IgD-negative memory B cell (primary cell): ENCODE data around the gene RUVBL1. TPM values are rescaled to one million over a fixed set of nuclear protein-coding genes. Genes with fewer than 3 reads are reported as not detected.

Source experiments
- H3K27ac Mint-ChIP-seq, 3 donors: one replicate each; pipeline ENCODE4 v1.8.0; 2020 to 2022; ENCODE audit warnings: mild to moderate bottlenecking in 3 of 3, mixed read lengths in 3 of 3, moderate library complexity in 1 of 3
- H3K27me3 Mint-ChIP-seq: one replicate; pipeline ENCODE4 v1.8.0; 2021; ENCODE audit warnings: mixed read lengths
- H3K36me3 Mint-ChIP-seq: one replicate; pipeline ENCODE4 v1.8.0; 2020; ENCODE audit warnings: mild to moderate bottlenecking, mixed read lengths
- H3K4me1 Mint-ChIP-seq, 3 donors: one replicate each; pipeline ENCODE4 v1.8.0; 2020 to 2022; ENCODE audit warnings: mixed read lengths in 3 of 3, mild to moderate bottlenecking in 1 of 3
- H3K4me3 Mint-ChIP-seq, 4 donors: one replicate each; pipeline ENCODE4 v1.8.0; 2020 to 2022; ENCODE audit warnings: mild to moderate bottlenecking in 4 of 4, mixed read lengths in 4 of 4, moderate library complexity in 3 of 4
- H3K9me3 Mint-ChIP-seq, 3 donors: one replicate each; pipeline ENCODE4 v1.8.0; 2020 to 2021; ENCODE audit warnings: mixed read lengths in 3 of 3, mild to moderate bottlenecking in 1 of 3
- polyA plus RNA-seq: library from polyadenylated mRNA; unstranded; fragments of 300-500 nt; fragmentation: Illumina TruSeq; gene quantifications from one replicate; pipeline ENCODE4 v1.2.3, GENCODE V29; 2021

RUVBL1 gene
- polyA plus RNA-seq, 1 donor from 2014 or later: 57.7 TPM

- no peaks in the 10 kb centered on the region for H3K9me3 Mint-ChIP-seq
- no peak overlapping the region for H3K27ac Mint-ChIP-seq
- no peak overlapping the region for H3K4me3 Mint-ChIP-seq
- H3K4me1 Mint-ChIP-seq: peaks cover 0 to 5% (median 2%) of the 10 kb centered on the region in 3 donors
- H3K27me3 Mint-ChIP-seq: no peaks in the 10 kb centered on the region
- H3K36me3 Mint-ChIP-seq: peaks cover 2% of the 10 kb centered on the region
Measured at GRCh38 chr3:128071771-128072453, 51.7 kb downstream of the RUVBL1 start.

- Mint-ChIP-seq H3K27ac (no peak overlapping the region), H3K27me3 (no peaks in the 10 kb centered on the region), H3K9me3 (no peaks in the 10 kb centered on the region), H3K36me3 (peaks cover 2% of the 10 kb centered on the region), H3K4me1 (peaks cover 0 to 5% (median 2%) of the 10 kb centered on the region in 3 donors), H3K4me3 (no peak overlapping the region)
Measured at GRCh38 chr3:128070898-128071591, 52.6 kb downstream of the RUVBL1 start.

GRCh38 chr3:128069271-128069670, 54.3 kb downstream of the RUVBL1 start:
- Mint-ChIP-seq H3K27ac (no peak overlapping the region), H3K9me3 (no peaks in the 10 kb centered on the region), H3K4me3 (no peak overlapping the region), H3K4me1 (peaks cover 0 to 4% (median 0%) of the 10 kb centered on the region in 3 donors), H3K36me3 (peaks cover 10% of the 10 kb centered on the region), H3K27me3 (no peaks in the 10 kb centered on the region)

- Mint-ChIP-seq H3K9me3 (no peaks in the 10 kb centered on the region), H3K27me3 (no peaks in the 10 kb centered on the region), H3K4me3 (no peak overlapping the region), H3K27ac (peak overlapping the region in 1 of 3 donors; percentile 5), H3K36me3 (peaks cover 10% of the 10 kb centered on the region), H3K4me1 (peaks cover 0 to 4% (median 0%) of the 10 kb centered on the region in 3 donors)
Measured at GRCh38 chr3:128068156-128068620, 55.4 kb downstream of the RUVBL1 start.

- H3K36me3 Mint-ChIP-seq: peaks cover 10% of the 10 kb centered on the region
- no peak overlapping the region for H3K4me3 Mint-ChIP-seq
- H3K9me3 Mint-ChIP-seq: no peaks in the 10 kb centered on the region
- H3K27me3 Mint-ChIP-seq: no peaks in the 10 kb centered on the region
- H3K4me1 Mint-ChIP-seq: peaks cover 0 to 2% (median 0%) of the 10 kb centered on the region in 3 donors
- H3K27ac Mint-ChIP-seq: no peak overlapping the region
Measured at GRCh38 chr3:128067489-128067888, 56.1 kb downstream of the RUVBL1 start.

GRCh38 chr3:128066676-128067075, 56.9 kb downstream of the RUVBL1 start:
- Mint-ChIP-seq H3K9me3 (no peaks in the 10 kb centered on the region), H3K36me3 (peaks cover 10% of the 10 kb centered on the region), H3K27ac (no peak overlapping the region), H3K27me3 (no peaks in the 10 kb centered on the region), H3K4me1 (peaks cover 0 to 2% (median 0%) of the 10 kb centered on the region in 3 donors), H3K4me3 (no peak overlapping the region)

GRCh38 chr3:128066114-128066513, 57.5 kb downstream of the RUVBL1 start:
- peaks cover 10% of the 10 kb centered on the region for H3K36me3 Mint-ChIP-seq
- no peaks in the 10 kb centered on the region for H3K27me3 Mint-ChIP-seq
- no peak overlapping the region for H3K4me3 Mint-ChIP-seq
- H3K4me1 Mint-ChIP-seq: peaks cover 0 to 2% (median 0%) of the 10 kb centered on the region in 3 donors
- no peaks in the 10 kb centered on the region for H3K9me3 Mint-ChIP-seq
- no peak overlapping the region for H3K27ac Mint-ChIP-seq

- H3K27me3 Mint-ChIP-seq: no peaks in the 10 kb centered on the region
- no peaks in the 10 kb centered on the region for H3K9me3 Mint-ChIP-seq
- peaks cover 11% of the 10 kb centered on the region for H3K36me3 Mint-ChIP-seq
- peaks cover 0 to 4% (median 0%) of the 10 kb centered on the region in 3 donors for H3K4me1 Mint-ChIP-seq
- H3K27ac Mint-ChIP-seq: no peak overlapping the region
- H3K4me3 Mint-ChIP-seq: no peak overlapping the region
Measured at GRCh38 chr3:128064962-128065361, 58.6 kb downstream of the RUVBL1 start.

- Mint-ChIP-seq H3K27ac (no peak overlapping the region), H3K4me1 (peaks cover 0 to 4% (median 2%) of the 10 kb centered on the region in 3 donors), H3K4me3 (peak overlapping the region in 1 of 4 donors; percentile 64), H3K9me3 (no peaks in the 10 kb centered on the region), H3K36me3 (peaks cover 11% of the 10 kb centered on the region), H3K27me3 (no peaks in the 10 kb centered on the region)
Measured at GRCh38 chr3:128063865-128064264, 59.7 kb downstream of the RUVBL1 start.

GRCh38 chr3:128062033-128062745, 61.4 kb downstream of the RUVBL1 start:
- peaks cover 11% of the 10 kb centered on the region for H3K36me3 Mint-ChIP-seq
- no peaks in the 10 kb centered on the region for H3K27me3 Mint-ChIP-seq
- peaks cover 0 to 4% (median 4%) of the 10 kb centered on the region in 3 donors for H3K4me1 Mint-ChIP-seq
- no peaks in the 10 kb centered on the region for H3K9me3 Mint-ChIP-seq
- peak overlapping the region in 1 of 3 donors; percentile 84 for H3K27ac Mint-ChIP-seq
- peak overlapping the region in 1 of 4 donors; percentile 1 for H3K4me3 Mint-ChIP-seq

GRCh38 chr3:128060473-128061381, 62.9 kb downstream of the RUVBL1 start:
- H3K36me3 Mint-ChIP-seq: peaks cover 11% of the 10 kb centered on the region
- peak overlapping the region in 1 of 4 donors; percentile 4 for H3K4me3 Mint-ChIP-seq
- H3K27ac Mint-ChIP-seq: no peak overlapping the region
- peaks cover under 1 to 4% (median 4%) of the 10 kb centered on the region in 3 donors for H3K4me1 Mint-ChIP-seq
- H3K9me3 Mint-ChIP-seq: no peaks in the 10 kb centered on the region
- H3K27me3 Mint-ChIP-seq: no peaks in the 10 kb centered on the region

- Mint-ChIP-seq H3K4me1 (peaks cover 26 to 37% (median 34%) of the 10 kb centered on the region in 3 donors), H3K4me3 (no peak overlapping the region), H3K36me3 (peaks cover 3% of the 10 kb centered on the region), H3K27me3 (no peaks in the 10 kb centered on the region), H3K9me3 (no peaks in the 10 kb centered on the region), H3K27ac (no peak overlapping the region)
Measured at GRCh38 chr3:128056258-128056657, 67.4 kb downstream of the RUVBL1 start.

GRCh38 chr3:128054367-128054766, 69.2 kb downstream of the RUVBL1 start:
- Mint-ChIP-seq H3K4me1 (peaks cover 26 to 37% (median 34%) of the 10 kb centered on the region in 3 donors), H3K4me3 (peak overlapping the region; percentile 94 to 98 (median 96)), H3K36me3 (no peaks in the 10 kb centered on the region), H3K27me3 (no peaks in the 10 kb centered on the region), H3K9me3 (no peaks in the 10 kb centered on the region), H3K27ac (peak overlapping the region; percentile 19 to 95 (median 94))

- peak overlapping the region; percentile 94 to 98 (median 96) for H3K4me3 Mint-ChIP-seq
- H3K4me1 Mint-ChIP-seq: peaks cover 26 to 37% (median 34%) of the 10 kb centered on the region in 3 donors
- no peaks in the 10 kb centered on the region for H3K9me3 Mint-ChIP-seq
- H3K27ac Mint-ChIP-seq: peak overlapping the region; percentile 43 to 95 (median 94)
- H3K27me3 Mint-ChIP-seq: no peaks in the 10 kb centered on the region
- no peaks in the 10 kb centered on the region for H3K36me3 Mint-ChIP-seq
Measured at GRCh38 chr3:128053614-128054013, 70.0 kb downstream of the RUVBL1 start.
